Measurements from ENCODE around the gene ACP2. TPM values are rescaled to one million over a fixed set of nuclear protein-coding genes. Genes with fewer than 3 reads are reported as not detected.
A peak's percentile ranks its signal among the peaks of the same experiment; 100 is the strongest.

The ACP2 gene
- total RNA-seq, 4 donors from 2014 or later: 22.9 to 28.0 (median 24.6) TPM

- Histone ChIP-seq H3K4me1 (peaks cover 42% of the 10 kb centered on the region), H3K27me3 (no peaks in the 10 kb centered on the region), H3K9me3 (no peaks in the 10 kb centered on the region), H3K36me3 (peaks cover 29% of the 10 kb centered on the region), H3K27ac (no peak overlapping the region), H3K4me3 (no peak overlapping the region)
- no peak for DNase-seq (ENCODE audit: low spot score in 2 of 2)
- no peak for TF ChIP-seq EP300 (IDR thresholded peaks at IDR 0.05)
- TF ChIP-seq POLR2A (IDR thresholded peaks at IDR 0.05): no peak
- no peak for TF ChIP-seq POLR2AphosphoS5 (IDR thresholded peaks at IDR 0.05)
- TF ChIP-seq, protein P1, sequence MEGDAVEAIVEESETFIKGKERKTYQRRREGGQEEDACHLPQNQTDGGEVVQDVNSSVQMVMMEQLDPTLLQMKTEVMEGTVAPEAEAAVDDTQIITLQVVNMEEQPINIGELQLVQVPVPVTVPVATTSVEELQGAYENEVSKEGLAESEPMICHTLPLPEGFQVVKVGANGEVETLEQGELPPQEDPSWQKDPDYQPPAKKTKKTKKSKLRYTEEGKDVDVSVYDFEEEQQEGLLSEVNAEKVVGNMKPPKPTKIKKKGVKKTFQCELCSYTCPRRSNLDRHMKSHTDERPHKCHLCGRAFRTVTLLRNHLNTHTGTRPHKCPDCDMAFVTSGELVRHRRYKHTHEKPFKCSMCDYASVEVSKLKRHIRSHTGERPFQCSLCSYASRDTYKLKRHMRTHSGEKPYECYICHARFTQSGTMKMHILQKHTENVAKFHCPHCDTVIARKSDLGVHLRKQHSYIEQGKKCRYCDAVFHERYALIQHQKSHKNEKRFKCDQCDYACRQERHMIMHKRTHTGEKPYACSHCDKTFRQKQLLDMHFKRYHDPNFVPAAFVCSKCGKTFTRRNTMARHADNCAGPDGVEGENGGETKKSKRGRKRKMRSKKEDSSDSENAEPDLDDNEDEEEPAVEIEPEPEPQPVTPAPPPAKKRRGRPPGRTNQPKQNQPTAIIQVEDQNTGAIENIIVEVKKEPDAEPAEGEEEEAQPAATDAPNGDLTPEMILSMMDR (IDR thresholded peaks at IDR 0.05): no peak
- 60% methylated on average over 11 of the region's 11 CpGs for WGBS
These were observed 23.5 kb upstream of the ACP2 start for GRCh38 chr11:47271961-47272661.

- H3K4me1 ChIP-seq: peaks cover 42% of the 10 kb centered on the region
- H3K9me3 ChIP-seq: no peaks in the 10 kb centered on the region
- 44% methylated on average over 4 of the region's 4 CpGs for WGBS
- no peak overlapping the region for H3K27ac ChIP-seq
- no peaks in the 10 kb centered on the region for H3K27me3 ChIP-seq
- TF ChIP-seq, protein P1 (IDR thresholded peaks at IDR 0.05): no peak
- TF ChIP-seq EP300 (IDR thresholded peaks at IDR 0.05) (no peak), POLR2AphosphoS5 (IDR thresholded peaks at IDR 0.05) (no peak), POLR2A (IDR thresholded peaks at IDR 0.05) (no peak)
- DNase-seq (ENCODE audit: low spot score in 2 of 2): no peak
- H3K4me3 ChIP-seq: peak overlapping the region; percentile 77
- H3K36me3 ChIP-seq: peaks cover 22% of the 10 kb centered on the region
These were observed 22.7 kb upstream of the ACP2 start for GRCh38 chr11:47271328-47271727.

GRCh38 chr11:47270331-47271271, 22.0 kb upstream of the ACP2 start:
- WGBS: 1% methylated on average over 26 of the region's 34 CpGs
- no peaks in the 10 kb centered on the region for H3K27me3 ChIP-seq
- peak overlapping the region; percentile 93 for H3K27ac ChIP-seq
- no peaks in the 10 kb centered on the region for H3K9me3 ChIP-seq
- no peak for DNase-seq (ENCODE audit: low spot score in 2 of 2)
- peaks cover 42% of the 10 kb centered on the region for H3K4me1 ChIP-seq
- H3K36me3 ChIP-seq: peaks cover 14% of the 10 kb centered on the region
- TF ChIP-seq EP300 (IDR thresholded peaks at IDR 0.05) (no peak), POLR2AphosphoS5 (IDR thresholded peaks at IDR 0.05) (no peak), POLR2A (IDR thresholded peaks at IDR 0.05) (no peak)
- TF ChIP-seq, protein P1 (IDR thresholded peaks at IDR 0.05): no peak
- peak overlapping the region; percentile 77 for H3K4me3 ChIP-seq

GRCh38 chr11:47269829-47270305, 21.3 kb upstream of the ACP2 start, which contains the start of gene MADD:
Gene MADD (plus strand): TSS chr11:47270133.
- Histone ChIP-seq H3K27ac (peak within 1 kb of the TSS; percentile 93), H3K4me3 (peak within 1 kb of the TSS; percentile 77), H3K27me3 (no peaks in the 10 kb centered on the region), H3K4me1 (peaks cover 49% of the 10 kb centered on the region), H3K36me3 (peaks cover 7% of the 10 kb centered on the region), H3K9me3 (no peaks in the 10 kb centered on the region)
- peak; percentile 89 for DNase-seq (ENCODE audit: low spot score in 2 of 2)
- TF ChIP-seq, protein P1 (IDR thresholded peaks at IDR 0.05): no peak
- TF ChIP-seq POLR2A (IDR thresholded peaks at IDR 0.05) (peak in 1 of 2 donors; percentile 68), POLR2AphosphoS5 (IDR thresholded peaks at IDR 0.05) (peak in 1 of 3 donors; percentile 3), EP300 (IDR thresholded peaks at IDR 0.05) (no peak)
- WGBS: 0% methylated on average over 1 of the region's 57 CpGs
